Gastroesophageal sphincter (tissue), 4 donors: ENCODE results near the gene ADGRD1. TPM values are rescaled to one million over a fixed set of nuclear protein-coding genes. Genes with fewer than 3 reads are reported as not detected.
A peak's percentile ranks its signal among the peaks of the same experiment; 100 is the strongest.

Source experiments
- ATAC-seq: fragments of 150-250 bp; one replicate; pipeline ENCODE4 v1.9.1; 2016; ENCODE audit warnings: mild to moderate bottlenecking, moderate library complexity
- H3K27ac ChIP-seq, 4 donors: fragments of 200-600 bp; sonication (generic) in 3 of 4; 1 replicate in 3 of 4; 2 replicates in 1 of 4; pipeline ENCODE4 v1.5.1; 2016 to 2019
- H3K27me3 ChIP-seq: fragments of 200-600 bp; sonication (generic); one replicate; pipeline ENCODE4 v1.5.1; 2019
- H3K36me3 ChIP-seq, 2 donors: fragments of 200-600 bp; sonication (generic); one replicate each; pipeline ENCODE4 v1.5.1; 2019; ENCODE audit warnings: control low read depth in 1 of 2
- H3K4me1 ChIP-seq, 3 donors: fragments of 200-600 bp; sonication (generic); 1 replicate in 2 of 3; 2 replicates in 1 of 3; pipeline ENCODE4 v1.5.1; 2016 to 2019; ENCODE audit warnings: control low read depth in 2 of 3
- H3K4me3 ChIP-seq, 2 donors: fragments of 200-600 bp; sonication (generic); one replicate each; pipeline ENCODE4 v1.5.1; 2019; ENCODE audit warnings: mild to moderate bottlenecking in 1 of 2, moderate library complexity in 1 of 2
- H3K9me3 ChIP-seq, 3 donors: fragments of 200-600 bp; sonication (generic); one replicate each; pipeline ENCODE4 v1.5.1; 2017 to 2019; ENCODE audit warnings: control low read depth in 2 of 3
- CTCF ChIP-seq, 4 experiments: fragments of 200-600 bp in 2 of 4; fragments of 450-650 bp in 2 of 4; sonication (generic) in 1 of 4; IDR thresholded peaks; one replicate each; pipeline ENCODE4 v1.5.1; 2017 to 2019; ENCODE audit warnings: antibody characterized with exemption in 4 of 4, mild to moderate bottlenecking in 2 of 4, moderate library complexity in 2 of 4
- EP300 ChIP-seq: sonication (generic); formaldehyde crosslinking; IDR thresholded peaks from one replicate; pipeline ENCODE4 v1.6.1; 2017; ENCODE audit warnings: antibody characterized with exemption, mild to moderate bottlenecking
- POLR2A ChIP-seq, 2 donors: fragments of 450-650 bp; IDR thresholded peaks; one replicate each; pipeline ENCODE4 v1.6.1; 2017; ENCODE audit warnings: antibody characterized with exemption in 2 of 2, mild to moderate bottlenecking in 2 of 2, moderate library complexity in 1 of 2
- POLR2AphosphoS5 ChIP-seq: sonication (generic); formaldehyde crosslinking; IDR thresholded peaks from one replicate; pipeline ENCODE4 v1.6.1; 2017; ENCODE audit warnings: antibody characterized with exemption
- WGBS, 2 donors: methylation state at CpG; one replicate each; pipeline ENCODE4 v1.1.5; 2018; ENCODE audit warnings: low coverage in 1 of 2; 5-methylcytosine and 5-hydroxymethylcytosine counted together
- total RNA-seq, 4 donors: library from RNA; depleted of rRNA; stranded (reverse); fragments of >200 nt; gene quantifications; one replicate each; pipeline ENCODE4 v1.1.0, GENCODE V29; 2016

ADGRD1 gene
- total RNA-seq, 4 donors from 2014 or later = 19.1 to 43.4 (median 31.3) TPM

GRCh38 chr12:131008131-131008912, 54.6 kb downstream of the ADGRD1 start:
- ATAC-seq = no peak
- Histone ChIP-seq H3K36me3 (peaks cover 0 to 52% of the 10 kb centered on the region in 2 donors), H3K9me3 (no peaks in the 10 kb centered on the region), H3K27me3 (no peaks in the 10 kb centered on the region), H3K4me3 (no peak overlapping the region), H3K4me1 (peaks cover 0 to 24% (median 9%) of the 10 kb centered on the region in 3 donors), H3K27ac (peak overlapping the region in 1 of 4 donors; percentile 69)
- no peak for TF ChIP-seq POLR2AphosphoS5
- TF ChIP-seq CTCF (IDR thresholded peaks at IDR 0.05) = no peak
- no peak for TF ChIP-seq EP300
- no peak for TF ChIP-seq POLR2A (IDR thresholded peaks at IDR 0.05)
- WGBS, 2 donors = 91 to 96% methylated on average over 7 of the region's 26 CpGs

GRCh38 chr12:131008913-131009270, 55.2 kb downstream of the ADGRD1 start:
- no peak for ATAC-seq
- TF ChIP-seq POLR2A (IDR thresholded peaks at IDR 0.05) (no peak), CTCF (IDR thresholded peaks at IDR 0.05) (no peak), EP300 (no peak), POLR2AphosphoS5 (no peak)
- 77% methylated on average over 8 of the region's 17 CpGs; no CpG with 5 or more reads in 1 of the 2 donors for WGBS, 2 donors
- H3K36me3 ChIP-seq = peaks cover 0 to 55% of the 10 kb centered on the region in 2 donors
- no peak overlapping the region for H3K4me3 ChIP-seq
- H3K9me3 ChIP-seq = no peaks in the 10 kb centered on the region
- H3K27ac ChIP-seq = peak overlapping the region in 1 of 4 donors; percentile 69
- peaks cover 0 to 24% (median 9%) of the 10 kb centered on the region in 3 donors for H3K4me1 ChIP-seq
- H3K27me3 ChIP-seq = no peaks in the 10 kb centered on the region

GRCh38 chr12:131009595-131010395, 56.1 kb downstream of the ADGRD1 start:
- peaks cover 0 to 24% (median 9%) of the 10 kb centered on the region in 3 donors for H3K4me1 ChIP-seq
- WGBS, 2 donors = 86 to 89% methylated on average over 10 to 15 of the region's 21 CpGs
- ATAC-seq = no peak
- H3K27ac ChIP-seq = no peak overlapping the region
- no peaks in the 10 kb centered on the region for H3K27me3 ChIP-seq
- peaks cover 0 to 55% of the 10 kb centered on the region in 2 donors for H3K36me3 ChIP-seq
- no peak overlapping the region for H3K4me3 ChIP-seq
- TF ChIP-seq POLR2AphosphoS5 = no peak
- no peak for TF ChIP-seq POLR2A (IDR thresholded peaks at IDR 0.05)
- no peak for TF ChIP-seq EP300
- TF ChIP-seq CTCF (IDR thresholded peaks at IDR 0.05) = no peak
- no peaks in the 10 kb centered on the region for H3K9me3 ChIP-seq

- no peak for TF ChIP-seq POLR2AphosphoS5
- TF ChIP-seq CTCF (IDR thresholded peaks at IDR 0.05) = no peak
- no peak for TF ChIP-seq POLR2A (IDR thresholded peaks at IDR 0.05)
- no peak for TF ChIP-seq EP300
- Histone ChIP-seq H3K27ac (peak overlapping the region in 3 of 4 donors; percentile 43 to 71 (median 57)), H3K4me1 (peaks cover 0 to 24% (median 9%) of the 10 kb centered on the region in 3 donors), H3K4me3 (no peak overlapping the region), H3K27me3 (no peaks in the 10 kb centered on the region), H3K36me3 (peaks cover 0 to 55% of the 10 kb centered on the region in 2 donors), H3K9me3 (no peaks in the 10 kb centered on the region)
- ATAC-seq = no peak
- WGBS, 2 donors = 63 to 81% methylated on average over 1 to 2 of the region's 18 CpGs
Observed at GRCh38 chr12:131010396-131011131, 56.9 kb downstream of the ADGRD1 start.
